Retinal pigment epithelial cell (primary cell): Measurements from ENCODE around the gene SAMM50.

Experiments
- DNase-seq: peaks from one replicate; pipeline ENCODE4 v3.0.0-alpha.2; 2010; ENCODE audit warnings: low read depth
- H3K4me3 ChIP-seq: 2 replicates; pipeline ENCODE4 v1.5.1; 2011; ENCODE audit warnings: mild to moderate bottlenecking, low read length, control low read depth, moderate library complexity
- TF ChIP-seq, protein P1 (sequence below): conservative IDR thresholded peaks from 2 replicates; pipeline ENCODE4 v1.5.1; 2011; ENCODE audit warnings: low read depth, low read length, control low read depth, inconsistent platforms

The SAMM50 gene

DNA sequence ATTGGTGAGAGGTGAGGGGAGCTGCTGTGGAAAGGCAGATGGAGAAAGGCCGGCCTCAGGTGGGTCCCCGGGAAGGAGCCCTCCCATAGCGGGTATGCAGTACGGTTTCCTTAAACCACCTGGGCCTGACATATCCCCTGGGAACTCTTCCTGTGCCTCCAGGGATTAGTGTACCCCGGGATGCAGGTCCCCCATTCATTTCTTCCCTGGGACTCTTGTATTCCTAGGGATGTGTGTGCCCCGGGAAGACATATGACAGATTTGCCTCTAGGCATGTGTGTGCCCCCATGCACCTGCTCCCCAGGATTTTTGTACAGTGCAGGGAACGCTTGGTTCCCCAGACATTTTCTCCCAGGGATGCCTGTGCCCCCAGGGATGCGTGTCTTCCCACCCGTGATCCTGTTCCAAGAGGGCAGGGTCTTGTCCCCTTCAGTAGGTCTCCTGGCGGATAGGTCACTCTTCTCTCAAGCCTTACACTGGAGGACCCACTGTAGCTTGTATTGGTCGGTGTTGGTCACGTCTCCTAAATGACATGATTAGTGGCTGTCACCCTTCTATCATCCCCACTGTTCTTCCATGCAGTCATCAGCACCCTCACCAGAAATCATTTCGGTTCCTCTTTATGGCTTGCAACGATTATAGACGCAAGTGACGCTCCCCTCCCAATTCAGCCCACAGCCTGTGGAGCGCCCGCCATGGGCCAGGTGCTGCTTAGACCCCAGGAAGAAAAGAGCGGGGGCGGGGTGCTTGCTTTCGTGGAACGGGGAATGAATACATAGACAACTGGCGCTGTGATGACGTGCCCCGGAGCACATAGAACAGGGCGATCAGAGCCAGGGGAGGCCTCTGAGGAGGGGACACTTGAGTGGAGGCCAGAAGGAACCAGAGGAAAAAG is 70.2 kb downstream of the SAMM50 start:
- TF ChIP-seq, protein P1, sequence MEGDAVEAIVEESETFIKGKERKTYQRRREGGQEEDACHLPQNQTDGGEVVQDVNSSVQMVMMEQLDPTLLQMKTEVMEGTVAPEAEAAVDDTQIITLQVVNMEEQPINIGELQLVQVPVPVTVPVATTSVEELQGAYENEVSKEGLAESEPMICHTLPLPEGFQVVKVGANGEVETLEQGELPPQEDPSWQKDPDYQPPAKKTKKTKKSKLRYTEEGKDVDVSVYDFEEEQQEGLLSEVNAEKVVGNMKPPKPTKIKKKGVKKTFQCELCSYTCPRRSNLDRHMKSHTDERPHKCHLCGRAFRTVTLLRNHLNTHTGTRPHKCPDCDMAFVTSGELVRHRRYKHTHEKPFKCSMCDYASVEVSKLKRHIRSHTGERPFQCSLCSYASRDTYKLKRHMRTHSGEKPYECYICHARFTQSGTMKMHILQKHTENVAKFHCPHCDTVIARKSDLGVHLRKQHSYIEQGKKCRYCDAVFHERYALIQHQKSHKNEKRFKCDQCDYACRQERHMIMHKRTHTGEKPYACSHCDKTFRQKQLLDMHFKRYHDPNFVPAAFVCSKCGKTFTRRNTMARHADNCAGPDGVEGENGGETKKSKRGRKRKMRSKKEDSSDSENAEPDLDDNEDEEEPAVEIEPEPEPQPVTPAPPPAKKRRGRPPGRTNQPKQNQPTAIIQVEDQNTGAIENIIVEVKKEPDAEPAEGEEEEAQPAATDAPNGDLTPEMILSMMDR, result no peak
- no peak for DNase-seq
- H3K4me3 ChIP-seq, result peak overlapping the region; percentile 42

DNA sequence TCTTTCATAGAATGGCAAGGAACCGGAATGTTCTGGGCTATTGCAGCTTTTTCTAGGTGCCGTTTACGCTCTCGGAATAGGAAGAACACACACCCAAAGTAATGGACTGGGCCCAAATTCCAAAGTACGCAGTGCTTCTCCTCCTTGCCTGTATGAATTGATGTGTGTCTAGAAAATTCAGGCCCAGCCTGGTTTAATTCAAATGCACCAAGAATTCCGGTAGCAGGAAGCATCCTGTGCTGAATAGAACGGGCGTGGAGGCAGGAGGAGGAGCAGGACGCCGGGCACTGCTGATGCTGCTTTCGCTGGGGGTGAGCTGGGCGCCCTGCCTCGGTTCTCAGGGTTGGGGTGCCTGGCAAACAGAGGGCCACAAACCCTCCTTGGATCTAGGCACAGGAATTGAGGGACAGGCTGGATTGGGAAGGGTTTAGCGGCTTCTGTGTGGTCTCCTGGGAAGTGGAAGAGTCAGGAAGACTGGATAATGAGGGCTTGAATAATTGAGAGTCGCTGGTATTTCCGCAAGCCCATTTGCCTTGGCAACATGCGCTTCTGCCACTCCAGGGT is 70.9 kb downstream of the SAMM50 start:
- DNase-seq, result no peak
- TF ChIP-seq, protein P1, result no peak
- H3K4me3 ChIP-seq, result no peak overlapping the region

DNA sequence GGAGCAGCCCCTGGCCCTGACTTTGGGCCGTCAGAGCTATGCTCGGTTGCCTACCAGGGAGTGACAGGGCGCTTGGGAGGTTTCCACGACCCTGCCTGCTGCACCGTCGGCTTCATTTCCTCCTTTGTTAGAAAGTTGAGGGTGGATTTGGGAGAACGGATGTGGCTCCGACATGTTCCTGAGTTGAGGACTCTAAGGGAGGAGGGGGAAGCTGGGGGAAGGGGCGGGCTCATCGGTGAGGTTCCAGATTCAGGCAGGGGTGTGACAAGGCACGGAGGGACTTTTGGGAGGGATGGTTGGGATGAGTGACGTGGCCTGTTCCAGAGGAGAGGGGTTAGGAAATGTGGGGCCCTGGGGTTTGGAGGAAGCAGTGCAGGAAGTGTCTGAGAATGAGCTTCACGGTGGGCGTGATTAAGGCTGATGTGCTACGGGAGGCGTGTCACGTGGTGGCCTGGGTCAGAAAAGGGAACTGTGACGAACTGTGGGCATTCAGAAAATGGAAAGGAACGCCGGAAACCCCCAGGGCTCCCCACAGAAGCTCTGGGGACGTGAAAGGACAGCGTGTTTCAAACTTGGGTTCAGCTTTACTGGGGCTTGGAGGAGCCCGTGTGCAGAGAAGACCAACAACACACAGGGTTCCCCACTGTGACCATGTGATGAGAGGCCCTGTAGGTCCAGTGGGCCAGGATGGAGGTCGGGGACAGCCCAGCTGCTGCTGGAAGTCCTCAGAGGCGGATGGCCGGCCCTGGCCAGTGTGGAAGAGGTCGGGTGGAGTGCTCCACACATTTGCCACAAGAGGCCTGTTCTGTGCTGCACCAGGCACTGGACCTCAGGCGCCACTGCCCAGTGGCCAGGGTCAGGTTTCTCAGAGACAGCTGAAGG is 71.6 kb downstream of the SAMM50 start:
- no peak overlapping the region for H3K4me3 ChIP-seq
- no peak for DNase-seq

DNA sequence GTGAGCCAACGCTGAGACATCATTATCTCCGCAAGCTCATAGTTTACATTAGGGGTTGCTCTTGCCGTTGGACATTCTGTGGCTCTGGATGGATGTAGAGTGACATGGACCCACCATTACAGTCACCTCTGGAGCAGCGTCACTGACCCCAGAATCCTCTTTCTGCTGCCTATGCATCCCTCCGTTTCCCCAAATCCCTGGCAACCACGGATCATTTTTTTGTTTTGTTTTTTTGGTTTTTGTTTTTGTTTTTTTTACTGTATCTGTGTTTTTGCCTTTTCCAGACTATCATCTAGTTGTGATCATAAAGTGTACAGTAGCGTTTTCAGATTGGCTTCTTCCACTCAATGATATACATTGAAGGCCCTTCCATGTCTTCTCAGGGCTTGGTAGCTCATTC is 72.8 kb downstream of the SAMM50 start:
- TF ChIP-seq, protein P1, result no peak
- H3K4me3 ChIP-seq, result no peak overlapping the region
- DNase-seq, result no peak

More for the DNA sequence above, 71.6 kb downstream of the SAMM50 start:
- TF ChIP-seq, protein P1, result no peak

DNA sequence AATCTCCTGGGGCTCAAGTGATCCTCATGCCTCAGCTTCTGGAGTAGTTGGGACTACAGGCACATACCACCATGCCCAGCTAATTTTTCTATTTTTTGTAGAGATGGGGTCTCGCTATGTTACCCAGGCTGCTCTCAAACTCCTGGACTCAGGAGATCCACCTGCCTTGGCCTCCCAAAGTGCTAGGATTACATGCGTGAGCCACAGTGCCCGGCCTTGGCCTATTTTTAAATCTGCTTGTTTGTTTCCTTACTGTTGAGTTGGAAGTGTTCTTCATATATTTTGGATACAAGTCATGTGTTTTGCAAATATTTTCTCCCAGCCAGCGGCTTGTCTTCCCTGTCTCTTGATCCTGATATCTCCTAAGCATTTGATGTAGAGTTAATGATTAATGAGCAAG is 73.8 kb downstream of the SAMM50 start:
- DNase-seq, result no peak
- H3K4me3 ChIP-seq, result no peak overlapping the region
- TF ChIP-seq, protein P1, result no peak

DNA sequence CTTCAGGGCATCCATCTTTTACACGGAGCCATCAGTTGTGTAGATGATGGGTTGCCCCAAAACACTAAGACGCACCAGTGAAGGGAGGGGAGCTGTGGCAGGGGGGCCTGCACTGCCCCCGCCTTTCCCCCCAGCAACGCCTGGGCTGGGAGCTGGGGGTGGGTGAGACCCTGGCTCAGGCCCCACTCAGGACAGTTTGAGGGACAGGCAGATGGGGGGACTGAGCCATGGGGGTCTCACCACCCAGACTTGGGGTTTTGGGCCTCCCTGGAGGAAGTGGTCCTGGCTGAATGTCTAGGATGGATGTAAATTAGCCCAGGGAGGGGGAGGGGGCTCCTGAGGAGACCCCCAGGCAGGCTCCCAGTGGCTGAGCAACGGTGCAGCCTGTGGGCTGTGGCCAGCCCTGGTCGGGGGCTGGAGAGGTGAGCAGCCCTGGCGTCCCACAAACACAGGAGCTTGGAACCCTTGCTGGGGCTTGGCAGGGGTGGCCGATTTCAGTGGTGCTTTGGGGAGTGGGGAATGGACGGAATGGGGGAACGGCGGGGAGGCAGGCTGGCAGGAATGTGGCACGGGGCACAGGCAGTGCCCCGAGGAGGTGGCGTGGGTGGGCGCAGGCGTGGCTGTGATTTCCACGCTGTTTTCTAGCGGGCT is 74.9 kb downstream of the SAMM50 start:
- H3K4me3 ChIP-seq, result no peak overlapping the region
- DNase-seq, result no peak
- TF ChIP-seq, protein P1, result no peak
